GM03348 (cell line): ENCODE results near the gene ST8SIA4.

Source experiments
- DNase-seq: peaks from one replicate; pipeline ENCODE4 v3.0.0; 2012; ENCODE audit warnings: low spot score

The ST8SIA4 gene

GRCh38 chr5:100867039-100867562 is 36.0 kb downstream of the ST8SIA4 start:
- DNase-seq: no peak

DNA sequence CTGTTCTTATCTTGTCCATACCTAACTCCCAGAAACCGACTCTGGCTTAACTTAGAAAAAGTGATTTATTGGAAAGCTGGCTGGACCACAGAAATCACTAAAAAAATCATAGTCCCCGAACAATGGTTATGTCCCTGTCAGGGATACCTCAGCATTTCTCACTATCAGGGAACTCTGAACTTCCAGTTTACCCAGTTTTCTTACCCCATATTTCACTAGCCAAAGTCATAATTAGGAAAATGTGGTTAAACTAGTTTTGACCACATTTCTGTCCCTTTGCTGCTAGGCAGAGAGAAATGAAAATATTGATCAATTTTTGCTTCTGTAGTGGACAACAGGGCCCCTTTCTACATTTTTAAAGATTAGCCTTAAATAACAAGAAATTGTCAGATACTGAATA is 38.2 kb downstream of the ST8SIA4 start:
- no peak for DNase-seq

DNA sequence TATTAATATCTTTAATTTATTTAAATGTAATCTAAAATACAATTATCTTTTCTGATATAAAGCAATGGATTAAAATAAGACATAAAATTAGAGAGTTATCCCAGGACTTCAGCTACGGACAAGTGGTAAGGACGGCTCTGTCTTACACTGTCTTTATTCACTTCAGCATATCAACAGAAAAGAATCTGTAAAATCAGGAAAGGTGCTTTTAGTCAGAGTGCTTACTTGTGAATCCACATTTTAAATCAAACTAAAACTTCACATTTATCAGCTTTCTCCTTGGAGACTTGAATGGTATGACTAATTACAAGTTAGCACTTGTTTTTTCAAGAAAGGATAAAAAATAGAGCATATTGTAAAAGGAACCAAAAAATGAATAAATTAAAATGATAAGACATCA is 39.3 kb downstream of the ST8SIA4 start:
- DNase-seq: no peak

DNA sequence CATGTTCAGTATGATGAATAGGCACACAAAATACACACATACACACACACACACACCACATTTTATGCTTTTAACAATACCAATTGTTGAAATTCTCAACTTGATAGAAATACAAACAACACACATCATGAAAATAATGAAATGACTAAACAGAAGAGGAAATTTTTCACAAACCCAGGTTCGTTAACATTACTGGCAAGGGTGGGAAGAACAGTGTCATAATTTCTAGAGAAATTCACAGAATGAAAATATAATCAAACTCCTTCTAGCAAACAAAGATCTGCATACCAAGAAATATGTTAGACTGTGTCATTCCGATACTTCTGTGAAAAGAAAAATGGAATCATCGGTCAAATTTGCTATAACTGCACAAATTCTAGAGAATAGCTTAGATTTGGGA is 41.9 kb downstream of the ST8SIA4 start:
- DNase-seq: no peak

- no peak for DNase-seq
These were observed 42.7 kb downstream of the ST8SIA4 start for GRCh38 chr5:100860407-100860806.

- no peak for DNase-seq
These were observed 44.0 kb downstream of the ST8SIA4 start for GRCh38 chr5:100858987-100859545.

DNA sequence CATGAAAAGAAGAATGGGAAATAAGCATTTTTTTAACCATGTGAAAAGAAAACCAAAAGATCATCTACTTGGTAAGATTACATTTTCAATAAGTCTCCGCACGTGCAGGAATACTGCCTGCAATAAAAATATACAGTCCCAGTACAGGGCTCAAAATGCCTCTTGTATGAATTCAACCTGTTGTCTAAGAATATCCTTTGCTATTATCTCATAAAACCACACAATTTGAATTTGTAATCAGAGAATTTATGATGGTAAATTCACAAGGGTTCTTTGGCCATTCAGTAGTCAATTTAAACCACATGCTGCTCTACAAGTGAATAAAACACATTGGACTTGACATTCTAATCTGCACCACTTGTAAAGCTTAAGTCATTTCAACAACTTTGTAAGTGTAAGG is 46.6 kb downstream of the ST8SIA4 start:
- no peak for DNase-seq

DNA sequence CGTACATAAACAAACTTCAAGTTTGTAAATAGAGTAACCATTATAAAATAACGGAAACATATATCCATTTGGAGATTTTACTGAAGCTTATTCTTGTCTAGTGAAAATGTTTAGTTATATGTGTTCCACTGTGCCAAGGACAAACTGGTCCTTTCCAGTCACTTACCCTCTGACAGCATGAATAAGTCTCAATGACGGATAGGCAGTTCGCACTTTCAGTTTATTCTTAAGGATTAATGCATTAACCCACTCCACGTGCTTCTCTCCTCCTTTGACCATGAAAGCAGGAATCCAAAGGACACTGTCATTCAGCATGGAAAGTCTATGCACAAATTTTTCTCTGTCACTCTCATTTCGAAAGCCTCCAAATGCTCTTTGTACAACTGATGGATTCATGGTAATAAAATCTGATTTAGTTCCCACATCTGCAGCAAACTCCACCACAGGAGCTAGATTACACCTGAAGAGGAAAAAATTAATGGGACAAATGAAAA is 47.1 kb downstream of the ST8SIA4 start:
- no peak for DNase-seq

DNA sequence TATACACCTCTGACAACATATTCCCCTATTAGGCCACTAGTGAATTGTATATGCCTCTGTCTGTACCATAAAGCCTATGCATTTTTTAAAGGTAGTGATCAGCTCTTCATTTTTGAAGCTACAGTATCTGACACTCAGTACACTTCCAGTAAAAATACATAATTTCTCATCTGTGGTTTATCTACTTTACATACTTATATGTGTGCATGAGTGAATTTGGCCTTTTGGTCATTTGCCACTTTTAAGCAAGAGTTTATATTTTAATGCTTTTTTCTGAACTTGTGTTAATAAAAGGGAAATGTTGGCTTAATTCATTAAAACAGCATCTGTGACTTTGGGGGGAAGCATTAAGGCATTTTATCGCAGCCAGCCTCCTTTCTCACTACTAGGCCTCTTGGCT is 47.8 kb downstream of the ST8SIA4 start:
- DNase-seq: no peak

DNA sequence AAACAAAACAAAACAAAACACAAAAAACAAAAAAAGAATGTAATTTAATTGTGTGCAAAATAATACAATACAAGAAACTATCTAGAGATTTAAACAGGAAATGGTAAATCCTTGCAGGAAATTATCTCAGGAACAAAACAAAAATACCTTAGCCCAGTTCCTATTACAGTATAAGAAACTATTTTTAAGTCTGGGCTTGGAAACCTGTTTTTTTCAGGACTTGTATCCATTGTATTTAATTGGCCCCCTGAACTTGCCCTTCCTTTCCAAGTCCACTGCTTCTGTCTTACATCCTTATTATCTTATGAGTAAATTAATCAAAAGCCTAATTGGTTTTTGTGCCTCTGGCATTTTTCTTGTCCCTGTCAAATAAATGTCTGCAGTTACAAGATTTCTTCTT is 48.5 kb downstream of the ST8SIA4 start:
- DNase-seq: no peak

GRCh38 chr5:100853582-100853981 is 49.5 kb downstream of the ST8SIA4 start:
- no peak for DNase-seq

DNA sequence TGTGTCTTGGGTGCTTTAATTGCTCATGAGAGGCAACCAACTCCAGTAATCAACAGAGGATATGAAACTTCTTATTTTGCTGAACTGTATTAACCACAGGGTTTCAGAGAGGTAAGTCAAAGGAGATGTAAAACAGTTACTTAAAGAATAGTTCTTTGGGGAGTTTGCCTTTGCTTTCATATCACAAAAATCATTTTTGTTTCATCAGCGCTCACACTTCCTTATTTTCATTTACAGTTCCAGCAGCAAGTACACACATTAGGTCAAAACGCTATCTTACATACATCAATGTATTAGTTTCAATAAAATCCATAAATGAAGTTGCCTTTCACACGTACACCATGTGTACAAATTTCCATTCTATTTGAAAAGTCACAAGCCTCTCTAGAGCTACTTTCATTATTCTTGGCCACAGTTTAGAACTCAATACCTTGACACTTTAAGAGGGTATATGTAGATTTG is 50.1 kb downstream of the ST8SIA4 start:
- no peak for DNase-seq

- DNase-seq: no peak
These were observed 51.0 kb downstream of the ST8SIA4 start for GRCh38 chr5:100852051-100852450.

GRCh38 chr5:100846772-100847171 is 56.3 kb downstream of the ST8SIA4 start:
- no peak for DNase-seq

DNA sequence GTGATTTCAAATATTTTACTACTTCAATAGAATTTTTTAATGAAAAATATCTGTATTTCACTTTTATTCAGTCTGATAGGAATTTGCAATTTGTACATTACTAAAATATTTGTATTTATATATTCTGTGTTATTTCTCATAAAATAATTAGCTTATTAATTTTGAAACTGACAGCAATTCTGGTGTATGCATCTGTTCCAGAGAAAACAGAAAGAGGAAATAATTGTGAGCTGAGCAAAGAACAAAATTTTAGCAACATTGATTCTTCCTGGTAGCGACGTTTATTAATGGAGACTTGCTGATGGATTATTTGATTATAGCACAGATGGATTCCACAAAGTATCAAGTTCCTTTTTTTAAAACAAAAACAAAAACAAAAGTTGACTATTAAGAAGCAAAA is 61.0 kb downstream of the ST8SIA4 start:
- no peak for DNase-seq

GRCh38 chr5:100841358-100842076 is 61.6 kb downstream of the ST8SIA4 start:
- no peak for DNase-seq

GRCh38 chr5:100840789-100841188 is 62.3 kb downstream of the ST8SIA4 start:
- no peak for DNase-seq

GRCh38 chr5:100840370-100840769 is 62.7 kb downstream of the ST8SIA4 start:
- no peak for DNase-seq

- no peak for DNase-seq
These were observed 65.0 kb downstream of the ST8SIA4 start for GRCh38 chr5:100838048-100838473.

- DNase-seq: no peak
These were observed 68.6 kb downstream of the ST8SIA4 start for GRCh38 chr5:100834519-100834918.

GRCh38 chr5:100832252-100833230 is 70.5 kb downstream of the ST8SIA4 start:
- DNase-seq: no peak

DNA sequence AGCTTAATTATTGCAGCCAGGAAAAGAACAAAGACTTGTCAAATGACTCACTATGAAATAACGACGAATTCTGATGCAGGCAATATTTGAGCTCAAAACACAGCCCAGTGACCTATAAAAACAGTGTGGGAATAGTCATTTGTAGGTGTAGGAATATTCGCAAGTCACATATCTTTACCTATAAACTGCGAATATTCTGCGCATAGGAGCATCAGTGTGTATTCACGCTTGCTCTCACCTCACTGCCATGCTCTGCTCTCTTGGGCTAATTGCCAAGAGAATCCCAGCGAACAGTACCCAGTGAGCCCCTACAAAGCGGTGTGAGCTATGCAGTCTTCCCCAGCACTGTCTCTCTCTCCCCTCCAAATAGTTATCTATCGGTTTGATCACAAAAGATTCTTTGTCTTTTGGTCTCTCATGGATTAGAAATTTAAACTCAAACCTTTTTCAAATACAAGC is 74.2 kb downstream of the ST8SIA4 start:
- no peak for DNase-seq
